HEK293T (cell line): Measurements from ENCODE around the gene LAMA5.

ENCODE experiments used
- ARNT ChIP-seq: fragments of 450-650 bp; IDR thresholded peaks from 2 replicates; pipeline ENCODE4 v1.6.1; 2017; ENCODE audit warnings: mild to moderate bottlenecking
- BHLHE40 ChIP-seq: fragments of 450-650 bp; IDR thresholded peaks from 2 replicates; pipeline ENCODE4 v1.6.1; 2016; ENCODE audit warnings: mild to moderate bottlenecking, moderate library complexity, borderline replicate concordance
- CTBP1 ChIP-seq: fragments of 450-650 bp; IDR thresholded peaks from 2 replicates; pipeline ENCODE4 v1.6.1; 2016; ENCODE audit warnings: borderline replicate concordance
- ELF4 ChIP-seq: fragments of 450-650 bp; IDR thresholded peaks from 2 replicates; pipeline ENCODE4 v1.6.1; 2017; ENCODE audit warnings: antibody characterized with exemption
- FOXA1 ChIP-seq: fragments of 450-650 bp; IDR thresholded peaks from 2 replicates; pipeline ENCODE4 v1.6.1; 2016; ENCODE audit warnings: mild to moderate bottlenecking
- FOXK2 ChIP-seq: fragments of 450-650 bp; IDR thresholded peaks from 2 replicates; pipeline ENCODE4 v1.6.1; 2016; ENCODE audit warnings: mild to moderate bottlenecking
- FOXM1 ChIP-seq: fragments of 450-650 bp; IDR thresholded peaks from 2 replicates; pipeline ENCODE4 v1.6.1; 2017; ENCODE audit warnings: mild to moderate bottlenecking, borderline replicate concordance
- NFRKB ChIP-seq: fragments of 450-650 bp; IDR thresholded peaks from 2 replicates; pipeline ENCODE4 v1.6.1; 2016; ENCODE audit warnings: mild to moderate bottlenecking, moderate library complexity
- SP1 ChIP-seq: fragments of 450-650 bp; IDR thresholded peaks from 2 replicates; pipeline ENCODE4 v1.6.1; 2017
- SUZ12 ChIP-seq: fragments of 450-650 bp; IDR thresholded peaks from 2 replicates; pipeline ENCODE4 v1.6.1; 2016; ENCODE audit warnings: mild to moderate bottlenecking
- TARDBP ChIP-seq: fragments of 450-650 bp; IDR thresholded peaks from 2 replicates; pipeline ENCODE4 v1.6.1; 2016
- ZNF384 ChIP-seq: fragments of 450-650 bp; IDR thresholded peaks from 2 replicates; pipeline ENCODE4 v1.6.1; 2016
- TF ChIP-seq, protein P1 (sequence below): fragments of 450-650 bp; IDR thresholded peaks from 2 replicates; pipeline ENCODE4 v1.6.1; 2016

DNA sequence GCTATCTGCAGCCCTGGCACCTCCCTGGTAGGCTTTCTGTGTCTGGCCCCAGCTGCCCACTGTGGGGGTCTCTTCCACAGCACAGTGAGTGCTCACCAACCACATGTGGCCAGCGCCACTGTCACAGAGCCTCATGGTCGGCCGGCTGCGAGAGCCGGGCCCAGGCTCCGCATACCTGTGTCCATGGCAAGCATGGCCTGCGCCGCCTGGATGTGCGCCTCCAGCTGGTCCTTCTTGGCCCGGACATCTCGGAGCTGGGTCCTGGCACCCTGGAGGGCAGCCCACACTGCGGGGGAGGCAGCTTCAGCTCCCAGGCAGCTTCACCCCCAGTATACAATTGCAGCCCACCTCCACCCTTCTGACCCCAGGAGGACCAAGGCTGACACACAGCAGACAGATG, 51.3 kb downstream of the LAMA5 start:
- TF ChIP-seq SUZ12 (no peak), SP1 (no peak), FOXA1 (no peak), NFRKB (no peak), ARNT (no peak), ZNF384 (no peak), FOXM1 (no peak), FOXK2 (no peak), ELF4 (no peak), TARDBP (no peak), CTBP1 (no peak), BHLHE40 (no peak)
- TF ChIP-seq, protein P1, sequence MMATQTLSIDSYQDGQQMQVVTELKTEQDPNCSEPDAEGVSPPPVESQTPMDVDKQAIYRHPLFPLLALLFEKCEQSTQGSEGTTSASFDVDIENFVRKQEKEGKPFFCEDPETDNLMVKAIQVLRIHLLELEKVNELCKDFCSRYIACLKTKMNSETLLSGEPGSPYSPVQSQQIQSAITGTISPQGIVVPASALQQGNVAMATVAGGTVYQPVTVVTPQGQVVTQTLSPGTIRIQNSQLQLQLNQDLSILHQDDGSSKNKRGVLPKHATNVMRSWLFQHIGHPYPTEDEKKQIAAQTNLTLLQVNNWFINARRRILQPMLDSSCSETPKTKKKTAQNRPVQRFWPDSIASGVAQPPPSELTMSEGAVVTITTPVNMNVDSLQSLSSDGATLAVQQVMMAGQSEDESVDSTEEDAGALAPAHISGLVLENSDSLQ: no peak
